GM18858 (cell line): ENCODE measurements around the gene TPSD1.
"Not testable (repeated sequence)": the region's sequence is repeated elsewhere in the genome, so short reads cannot be mapped to it uniquely, and the experiment has no call there.

ENCODE experiments used
- ATAC-seq: cut with Tn5 transposase; IDR thresholded peaks from one replicate; pipeline ENCODE4 v1.9.1; 2021; ENCODE audit not compliant: unreplicated experiment

TPSD1 gene

DNA sequence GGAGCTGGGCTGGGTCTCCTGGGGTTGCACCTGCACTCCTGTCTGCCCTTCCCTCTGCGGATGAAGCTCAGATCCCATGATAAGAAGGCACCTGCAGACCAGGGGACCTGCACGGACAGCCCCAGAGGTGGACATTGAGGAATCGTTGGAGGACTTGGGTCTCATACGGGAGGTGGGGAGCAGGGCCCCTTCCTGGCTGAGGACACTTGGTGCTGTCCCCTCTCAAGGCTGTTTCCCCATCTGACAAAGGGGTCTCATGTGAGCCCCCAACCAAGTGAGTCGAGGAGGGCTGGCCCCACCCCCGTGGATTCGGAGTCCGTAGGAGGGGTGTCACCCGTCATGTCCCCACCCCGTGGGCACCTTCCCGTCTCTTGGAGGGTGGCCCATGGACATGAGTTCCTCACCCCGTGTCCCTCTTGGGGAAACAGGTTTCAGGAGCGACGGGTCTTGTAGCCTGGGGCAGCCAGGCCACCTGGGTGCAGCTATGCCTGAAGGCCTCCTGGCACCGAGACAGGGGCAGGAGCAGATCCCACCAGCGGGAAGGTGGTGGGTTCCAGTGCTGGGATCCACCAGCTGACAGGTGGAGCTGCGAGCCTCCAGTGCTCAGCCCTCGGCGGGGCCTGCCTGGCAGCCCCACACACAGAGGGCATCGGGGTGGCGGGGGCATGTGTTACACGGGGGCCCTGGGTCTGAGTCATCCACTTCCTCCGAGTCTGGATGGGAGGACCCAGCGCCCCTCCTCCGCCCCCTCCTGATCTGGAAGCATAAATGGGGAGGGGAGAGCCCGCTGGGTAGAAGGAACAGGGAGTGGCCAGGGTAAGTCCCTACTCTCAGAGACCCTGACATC is at the start of gene TPSD1:
TPSD1 (plus strand) TSS at position 794 of the 847 bp plus-strand sequence. CDS start 212 bp downstream, outside the sequence.
- ATAC-seq = not testable (repeated sequence)

DNA sequence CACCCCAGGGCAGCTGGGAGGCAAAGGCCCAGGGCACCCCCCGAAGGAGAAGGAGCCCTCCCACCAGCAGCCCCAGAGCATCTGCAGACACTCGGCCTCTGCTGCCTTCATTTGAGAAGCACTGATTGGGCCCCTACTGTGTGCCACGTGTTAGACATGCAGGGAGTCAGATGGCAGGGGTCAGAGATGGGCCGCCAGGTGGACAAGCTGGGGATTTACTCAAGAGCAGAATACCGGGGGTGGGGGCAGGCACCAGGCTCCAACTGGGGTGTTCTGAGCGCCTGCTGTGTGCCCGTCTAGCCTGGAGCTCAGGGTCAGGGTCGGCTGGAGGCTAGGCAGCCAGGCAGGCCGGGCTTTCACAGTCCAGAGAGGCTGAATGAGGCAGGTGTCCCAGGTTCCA is 49.5 kb upstream of the TPSD1 start:
- no peak for ATAC-seq

DNA sequence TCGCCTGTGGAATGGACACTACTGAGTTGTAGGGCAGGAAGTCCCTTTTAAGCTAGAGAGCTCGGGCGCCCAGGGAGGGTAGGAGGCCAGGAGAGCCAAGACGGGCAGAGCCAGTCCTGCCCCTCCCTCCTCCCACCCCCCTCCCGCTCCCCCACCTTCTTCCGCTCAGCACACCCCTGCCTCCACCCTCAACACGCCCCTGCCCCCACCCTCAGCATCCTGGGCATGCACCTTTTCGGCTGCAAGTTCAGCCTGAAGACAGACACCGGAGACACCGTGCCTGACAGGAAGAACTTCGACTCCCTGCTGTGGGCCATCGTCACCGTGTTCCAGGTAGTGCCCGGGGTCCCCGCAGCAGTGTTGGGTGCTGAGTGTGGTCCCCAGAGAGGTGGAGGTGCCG is 49.1 kb upstream of the TPSD1 start:
- ATAC-seq = no peak

DNA sequence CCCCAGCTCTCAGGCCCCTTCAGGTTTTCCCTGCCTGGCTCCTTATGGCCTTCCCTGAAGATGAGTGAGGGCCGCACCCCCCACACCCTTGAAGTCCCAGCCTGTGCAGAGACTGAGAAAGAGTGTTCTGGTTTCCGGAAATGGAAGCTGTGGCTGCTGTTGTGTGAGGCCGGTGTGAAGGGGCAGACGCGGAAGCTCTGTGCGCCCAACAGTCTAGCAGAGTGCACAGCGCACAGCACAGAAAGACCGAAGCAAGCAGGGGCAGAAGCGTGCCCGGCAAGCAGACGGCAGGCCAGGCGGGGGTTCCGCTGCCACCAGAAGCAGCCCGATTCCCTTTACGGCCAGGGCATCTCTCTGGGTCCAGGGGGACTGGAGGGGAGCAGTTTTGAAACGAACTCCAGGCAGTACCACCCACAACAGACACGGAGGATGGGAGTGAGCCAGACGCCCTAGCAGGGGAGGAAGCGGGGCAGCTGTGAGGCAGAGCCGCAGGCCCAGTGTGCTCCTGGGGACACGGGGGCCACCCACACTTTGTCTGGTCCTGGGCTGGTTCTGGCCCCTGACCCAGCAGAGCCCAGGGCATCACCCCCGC is 47.5 kb upstream of the TPSD1 start:
- no peak for ATAC-seq

DNA sequence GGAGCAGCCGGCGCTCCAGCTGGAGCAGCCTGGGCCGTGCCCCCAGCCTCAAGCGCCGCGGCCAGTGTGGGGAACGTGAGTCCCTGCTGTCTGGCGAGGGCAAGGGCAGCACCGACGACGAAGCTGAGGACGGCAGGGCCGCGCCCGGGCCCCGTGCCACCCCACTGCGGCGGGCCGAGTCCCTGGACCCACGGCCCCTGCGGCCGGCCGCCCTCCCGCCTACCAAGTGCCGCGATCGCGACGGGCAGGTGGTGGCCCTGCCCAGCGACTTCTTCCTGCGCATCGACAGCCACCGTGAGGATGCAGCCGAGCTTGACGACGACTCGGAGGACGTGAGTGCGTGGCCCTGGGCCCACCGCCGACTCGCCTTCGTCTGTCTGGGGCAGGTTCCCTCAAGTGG is 46.8 kb upstream of the TPSD1 start:
- ATAC-seq = no peak

DNA sequence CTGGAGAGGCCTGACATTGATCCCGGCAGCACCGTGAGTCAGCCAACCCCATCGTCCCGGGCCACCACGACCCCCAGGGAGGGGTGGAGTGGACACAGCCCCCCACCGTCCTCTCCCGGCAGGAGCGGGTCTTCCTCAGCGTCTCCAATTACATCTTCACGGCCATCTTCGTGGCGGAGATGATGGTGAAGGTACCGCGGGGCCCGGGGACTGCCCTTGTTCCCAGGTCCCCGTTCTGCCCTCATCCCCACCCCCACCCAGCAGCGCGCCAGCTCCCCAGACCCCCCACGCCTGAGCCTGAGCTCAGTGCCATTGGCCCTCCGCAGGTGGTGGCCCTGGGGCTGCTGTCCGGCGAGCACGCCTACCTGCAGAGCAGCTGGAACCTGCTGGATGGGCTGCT is 45.4 kb upstream of the TPSD1 start:
- ATAC-seq = no peak

DNA sequence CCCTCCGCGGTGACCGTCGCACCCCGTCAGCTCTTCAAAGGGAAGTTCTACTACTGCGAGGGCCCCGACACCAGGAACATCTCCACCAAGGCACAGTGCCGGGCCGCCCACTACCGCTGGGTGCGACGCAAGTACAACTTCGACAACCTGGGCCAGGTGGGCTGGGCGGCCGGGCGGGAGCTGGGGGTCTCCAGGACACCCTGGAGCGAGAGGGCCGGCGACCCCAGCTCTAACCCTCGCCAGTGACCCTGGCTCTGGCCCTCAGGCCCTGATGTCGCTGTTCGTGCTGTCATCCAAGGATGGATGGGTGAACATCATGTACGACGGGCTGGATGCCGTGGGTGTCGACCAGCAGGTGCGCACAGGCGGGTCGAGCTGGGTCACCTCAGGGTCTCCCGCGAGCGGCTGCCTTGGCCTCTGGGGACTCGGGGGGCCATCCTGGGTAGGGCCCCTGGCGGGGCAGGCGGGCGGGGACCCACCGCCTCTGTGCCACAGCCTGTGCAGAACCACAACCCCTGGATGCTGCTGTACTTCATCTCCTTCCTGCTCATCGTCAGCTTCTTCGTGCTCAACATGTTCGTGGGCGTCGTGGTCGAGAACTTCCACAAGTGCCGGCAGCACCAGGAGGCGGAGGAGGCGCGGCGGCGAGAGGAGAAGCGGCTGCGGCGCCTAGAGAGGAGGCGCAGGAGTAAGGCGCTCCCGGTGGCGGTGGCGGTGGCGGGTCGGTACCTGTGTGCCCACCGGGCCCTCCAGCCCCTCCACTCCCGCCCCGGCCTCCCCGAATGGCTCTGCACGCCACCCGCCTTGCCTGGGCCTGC is 44.2 kb upstream of the TPSD1 start:
- no peak for ATAC-seq

DNA sequence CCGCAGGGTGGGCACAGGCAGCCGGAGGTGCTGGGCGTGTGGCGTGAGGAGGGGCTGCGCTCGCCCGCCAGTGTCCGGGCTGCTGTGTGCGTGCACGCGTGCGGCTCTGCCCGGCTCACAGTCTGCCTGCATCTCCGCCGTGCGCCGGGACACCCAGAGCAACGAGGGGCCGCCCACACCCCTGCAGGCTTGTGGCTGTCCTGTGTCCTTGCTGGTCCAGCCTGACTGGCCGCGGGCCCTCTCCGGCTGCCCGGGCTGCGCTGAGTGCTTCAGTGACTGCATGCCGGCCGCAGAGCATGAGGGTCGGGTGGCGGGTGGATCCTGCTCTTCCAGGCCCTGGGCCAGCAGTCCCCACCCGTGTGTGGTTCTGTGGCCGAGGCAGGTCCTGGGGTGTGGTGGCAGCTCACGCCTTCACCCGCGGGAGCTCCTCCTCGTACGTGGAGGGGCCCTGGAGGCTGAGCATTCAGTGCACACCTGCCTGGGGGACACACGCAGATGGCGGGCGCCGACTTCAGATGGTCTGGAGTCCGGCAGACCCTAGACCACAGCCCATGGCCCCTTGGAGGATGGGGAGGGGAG is 43.2 kb upstream of the TPSD1 start:
- no peak for ATAC-seq

DNA sequence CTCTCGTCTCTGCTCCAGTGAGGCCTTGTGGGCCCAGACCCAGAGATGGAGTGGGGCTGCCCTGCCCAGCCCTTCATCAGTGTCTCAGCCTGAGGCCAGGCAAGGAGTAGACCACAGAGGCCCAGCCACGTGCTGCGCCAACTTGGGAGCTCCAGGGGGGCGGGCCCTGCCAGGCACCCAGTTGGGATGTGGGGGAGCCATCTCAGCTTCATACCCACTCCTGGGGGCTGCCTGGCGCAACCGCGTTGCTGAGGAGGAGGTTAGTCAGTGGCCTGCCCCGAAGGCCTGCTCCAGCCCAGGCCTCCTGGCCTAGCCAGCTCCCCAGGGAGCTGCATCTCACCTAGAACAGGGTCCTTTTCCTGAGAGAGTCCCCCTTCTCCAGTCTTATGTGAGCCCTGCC is 42.6 kb upstream of the TPSD1 start:
- ATAC-seq = no peak

DNA sequence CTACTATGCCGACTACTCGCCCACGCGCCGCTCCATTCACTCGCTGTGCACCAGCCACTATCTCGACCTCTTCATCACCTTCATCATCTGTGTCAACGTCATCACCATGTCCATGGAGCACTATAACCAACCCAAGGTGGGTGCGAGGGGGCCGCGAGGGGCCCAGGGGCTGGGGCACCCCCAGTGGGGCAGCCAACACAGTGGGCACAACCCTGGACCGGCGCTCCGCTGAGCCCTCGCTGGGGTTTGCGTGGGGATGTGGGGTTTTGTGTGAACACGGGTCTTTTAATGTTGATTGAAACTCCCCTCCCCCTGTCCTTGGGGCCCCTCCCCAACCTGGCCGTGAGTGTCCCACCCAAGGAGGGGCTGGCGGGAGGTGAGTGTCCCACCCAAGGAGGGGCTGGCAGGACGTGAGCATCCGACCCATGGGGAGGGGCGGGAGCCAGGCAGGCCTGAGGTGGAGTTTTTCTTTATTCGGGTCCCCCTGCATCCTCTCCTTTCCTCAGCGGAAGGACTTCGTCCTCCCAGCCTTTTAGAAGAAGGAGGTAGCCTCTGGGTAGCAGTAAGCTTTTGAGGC is 42.0 kb upstream of the TPSD1 start:
- ATAC-seq = no peak

DNA sequence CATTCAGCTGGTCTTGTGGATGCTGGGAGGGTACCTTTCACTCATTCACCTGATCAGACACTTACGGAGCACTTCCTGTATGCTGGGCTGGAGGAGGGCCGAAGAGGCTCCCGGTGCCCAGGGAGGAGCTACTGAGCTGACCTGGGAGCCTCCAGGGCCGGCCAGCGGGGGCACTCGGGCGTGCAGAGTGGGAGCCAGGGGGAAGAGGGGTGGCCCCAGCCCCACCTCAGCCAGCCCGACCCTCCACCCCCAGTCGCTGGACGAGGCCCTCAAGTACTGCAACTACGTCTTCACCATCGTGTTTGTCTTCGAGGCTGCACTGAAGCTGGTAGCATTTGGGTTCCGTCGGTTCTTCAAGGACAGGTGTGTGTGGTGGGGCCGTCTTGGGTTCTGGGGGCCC is 41.1 kb upstream of the TPSD1 start:
- ATAC-seq = no peak

DNA sequence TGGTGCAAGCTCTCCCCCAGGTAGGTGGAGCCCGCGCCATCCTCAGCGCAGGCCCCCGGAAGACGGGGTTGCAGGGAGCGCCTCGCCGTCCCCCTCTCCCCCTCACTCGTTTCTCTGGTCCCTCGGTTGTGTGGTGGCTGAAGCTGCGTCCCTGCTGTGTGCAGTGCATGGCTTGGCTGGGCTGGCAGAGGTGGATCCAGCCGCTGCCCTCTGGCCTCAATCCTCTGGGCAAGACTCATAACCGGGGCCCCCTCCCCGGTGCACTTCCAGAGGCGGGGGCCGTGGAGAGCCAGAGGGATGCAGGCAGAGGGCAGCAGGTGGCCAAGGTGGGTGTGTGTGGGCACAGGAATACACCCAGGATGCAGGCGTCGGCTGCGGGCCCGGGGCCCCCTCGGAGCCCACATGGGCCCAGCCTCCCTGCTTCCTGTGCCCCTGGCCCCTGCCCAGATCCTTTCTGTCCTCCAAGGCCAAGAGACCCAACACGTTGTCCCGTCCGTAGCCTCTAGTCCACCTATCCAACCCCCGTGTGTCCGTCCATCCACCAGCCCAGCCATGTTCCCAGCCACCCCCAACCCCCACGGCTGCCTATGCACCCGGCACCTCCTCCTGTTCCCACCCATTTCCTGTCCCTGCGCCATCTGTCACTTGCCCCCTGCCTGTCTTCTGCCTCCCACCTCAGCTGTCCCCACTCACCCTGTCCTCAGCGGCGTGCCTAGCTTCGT is 40.1 kb upstream of the TPSD1 start:
- ATAC-seq = no peak

DNA sequence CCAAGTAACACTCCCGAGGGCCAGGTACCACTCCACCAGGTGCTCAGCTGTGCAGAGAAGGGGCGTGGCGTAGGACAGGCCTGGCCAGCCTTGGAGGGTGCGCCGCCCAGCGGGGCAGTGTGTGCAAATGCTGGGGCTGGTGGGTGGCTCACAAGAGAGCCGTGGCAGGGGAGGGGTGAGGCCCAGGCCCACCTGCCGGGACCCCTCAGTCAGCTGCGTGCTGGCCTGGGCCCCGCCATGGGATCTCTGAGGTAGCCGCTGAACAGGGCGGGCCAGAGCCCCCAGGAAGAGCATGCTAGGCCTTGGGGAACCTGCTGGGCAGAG is 39.6 kb upstream of the TPSD1 start:
- ATAC-seq = no peak

DNA sequence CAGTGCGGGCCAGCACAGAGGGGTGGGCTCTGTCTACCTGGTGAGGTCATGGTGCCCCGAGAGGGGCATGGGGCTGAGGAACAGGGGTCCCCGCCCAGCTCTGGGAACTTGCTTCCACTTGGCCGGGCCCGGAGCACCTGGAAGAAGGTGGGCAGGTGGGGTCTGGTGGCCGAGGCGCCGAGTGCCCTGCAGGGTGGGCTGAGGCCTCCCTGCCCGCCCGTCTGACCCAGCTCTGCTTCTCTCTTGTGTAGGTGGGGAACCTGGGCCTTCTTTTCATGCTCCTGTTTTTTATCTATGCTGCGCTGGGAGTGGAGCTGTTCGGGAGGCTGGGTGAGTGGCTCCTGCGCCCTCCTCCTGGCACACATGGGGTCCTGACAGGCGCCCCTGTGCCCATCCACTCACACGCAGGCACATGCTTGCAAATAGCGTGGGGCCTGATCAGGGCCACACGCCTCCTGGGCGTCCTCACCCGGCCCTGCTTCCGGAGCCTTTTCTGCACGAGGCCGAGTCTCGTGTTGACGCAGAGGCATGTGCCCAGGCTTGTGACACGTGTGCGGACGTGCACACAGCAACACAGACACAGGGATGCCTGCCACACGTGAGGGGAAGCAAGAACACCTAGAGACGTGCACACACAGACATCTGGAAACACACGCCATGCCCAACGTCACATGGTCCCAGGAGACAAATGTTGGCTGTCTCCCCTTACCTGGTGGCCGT is 39.0 kb upstream of the TPSD1 start:
- ATAC-seq = no peak

DNA sequence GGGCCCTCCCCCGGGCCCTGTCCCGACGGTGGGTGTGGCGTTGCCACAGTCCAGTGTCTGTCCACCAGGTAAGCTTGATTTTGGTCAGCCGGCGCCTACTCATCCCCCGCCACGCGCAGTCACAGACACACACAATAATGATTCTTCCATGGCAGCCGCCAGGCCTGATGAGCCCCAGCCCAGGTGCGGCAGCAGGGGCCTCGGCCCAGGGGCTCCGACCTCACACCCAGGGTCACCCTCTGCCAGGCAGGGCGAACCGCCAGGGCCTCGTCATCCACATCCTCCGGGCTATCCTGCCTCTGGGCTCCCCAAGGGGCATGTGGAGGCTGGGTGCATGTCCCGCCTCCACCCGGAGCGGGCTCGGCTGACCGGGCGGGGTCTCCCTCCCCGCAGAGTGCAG is 38.3 kb upstream of the TPSD1 start:
- no peak for ATAC-seq

DNA sequence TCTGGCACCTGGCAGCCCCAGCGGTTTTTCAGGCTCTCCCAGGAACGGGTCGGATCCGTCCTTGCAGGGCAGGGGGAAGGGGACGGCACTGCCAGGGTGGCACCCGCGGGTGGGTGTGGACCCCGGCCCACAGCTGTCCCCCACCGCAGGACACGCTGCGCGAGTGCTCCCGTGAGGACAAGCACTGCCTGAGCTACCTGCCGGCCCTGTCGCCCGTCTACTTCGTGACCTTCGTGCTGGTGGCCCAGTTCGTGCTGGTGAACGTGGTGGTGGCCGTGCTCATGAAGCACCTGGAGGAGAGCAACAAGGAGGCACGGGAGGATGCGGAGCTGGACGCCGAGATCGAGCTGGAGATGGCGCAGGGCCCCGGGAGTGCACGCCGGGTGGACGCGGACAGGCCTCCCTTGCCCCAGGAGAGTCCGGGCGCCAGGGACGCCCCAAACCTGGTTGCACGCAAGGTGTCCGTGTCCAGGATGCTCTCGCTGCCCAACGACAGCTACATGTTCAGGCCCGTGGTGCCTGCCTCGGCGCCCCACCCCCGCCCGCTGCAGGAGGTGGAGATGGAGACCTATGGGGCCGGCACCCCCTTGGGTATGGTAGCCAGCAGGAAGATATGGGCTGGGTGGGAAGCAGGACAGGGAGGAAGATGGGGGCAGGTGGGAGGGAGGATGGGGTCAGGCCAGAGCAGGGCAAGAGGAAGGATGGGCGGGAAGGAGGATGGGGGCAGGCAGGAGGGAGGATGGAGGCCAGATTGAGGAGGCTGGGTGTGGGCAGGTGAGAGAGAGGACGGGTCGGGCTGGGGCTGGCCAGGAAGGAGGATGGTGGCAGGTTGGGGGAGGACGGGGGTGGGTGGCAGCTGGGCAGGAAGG is 37.6 kb upstream of the TPSD1 start:
- ATAC-seq = no peak

DNA sequence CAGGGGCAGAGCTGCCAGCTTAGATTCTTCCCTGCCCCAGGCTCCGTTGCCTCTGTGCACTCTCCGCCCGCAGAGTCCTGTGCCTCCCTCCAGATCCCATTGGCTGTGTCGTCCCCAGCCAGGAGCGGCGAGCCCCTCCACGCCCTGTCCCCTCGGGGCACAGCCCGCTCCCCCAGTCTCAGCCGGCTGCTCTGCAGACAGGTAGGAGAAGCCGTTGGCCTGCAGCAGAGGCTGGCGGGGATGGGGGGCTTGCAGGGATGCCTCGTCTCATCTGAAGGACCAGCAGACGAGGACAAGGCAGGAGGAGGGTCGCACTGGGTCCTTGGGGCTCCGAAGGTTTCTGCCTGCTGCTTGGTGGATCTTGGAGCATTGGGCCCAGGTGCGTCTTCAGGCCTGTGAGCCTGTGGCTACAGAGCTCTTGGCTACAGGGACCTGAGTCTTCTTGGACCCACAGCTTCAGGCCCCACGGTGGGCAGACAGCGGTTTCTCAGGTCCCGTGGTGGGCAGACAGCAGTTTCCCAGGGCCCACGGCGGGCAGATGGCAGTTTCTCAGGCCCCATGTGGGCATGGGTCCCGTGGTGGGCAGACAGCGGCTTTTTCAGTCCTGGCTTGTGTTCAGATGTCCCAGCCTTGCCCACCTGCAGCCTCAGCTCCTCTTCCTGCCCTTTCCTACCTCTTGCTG is 36.8 kb upstream of the TPSD1 start:
- no peak for ATAC-seq

DNA sequence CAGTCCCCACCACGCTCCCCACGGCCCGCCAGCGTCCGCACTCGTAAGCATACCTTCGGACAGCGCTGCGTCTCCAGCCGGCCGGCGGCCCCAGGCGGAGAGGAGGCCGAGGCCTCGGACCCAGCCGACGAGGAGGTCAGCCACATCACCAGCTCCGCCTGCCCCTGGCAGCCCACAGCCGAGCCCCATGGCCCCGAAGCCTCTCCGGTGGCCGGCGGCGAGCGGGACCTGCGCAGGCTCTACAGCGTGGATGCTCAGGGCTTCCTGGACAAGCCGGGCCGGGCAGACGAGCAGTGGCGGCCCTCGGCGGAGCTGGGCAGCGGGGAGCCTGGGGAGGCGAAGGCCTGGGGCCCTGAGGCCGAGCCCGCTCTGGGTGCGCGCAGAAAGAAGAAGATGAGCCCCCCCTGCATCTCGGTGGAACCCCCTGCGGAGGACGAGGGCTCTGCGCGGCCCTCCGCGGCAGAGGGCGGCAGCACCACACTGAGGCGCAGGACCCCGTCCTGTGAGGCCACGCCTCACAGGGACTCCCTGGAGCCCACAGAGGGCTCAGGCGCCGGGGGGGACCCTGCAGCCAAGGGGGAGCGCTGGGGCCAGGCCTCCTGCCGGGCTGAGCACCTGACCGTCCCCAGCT is 35.7 kb upstream of the TPSD1 start:
- ATAC-seq = no peak
